Ovary (tissue), 3 donors: ENCODE results near the gene MIPEP.

Experiments
- EP300 ChIP-seq: sonication (generic); formaldehyde crosslinking; IDR thresholded peaks from one replicate; pipeline ENCODE4 v1.6.1; 2017; ENCODE audit warnings: antibody characterized with exemption
- TF ChIP-seq, protein P1 (sequence below), 3 donors: fragments of 450-650 bp in 2 of 3; fragments of 200-600 bp in 1 of 3; IDR thresholded peaks; one replicate each; pipeline versions ENCODE4 v1.5.1 to v1.8.0; 2016 to 2022; ENCODE audit warnings: antibody characterized with exemption in 3 of 3, mild to moderate bottlenecking in 1 of 3
- donor health status: DM: no; HTN: no; CAD: no.

GRCh38 chr13:23763318-23763717 is 125.9 kb downstream of the MIPEP start:
- TF ChIP-seq EP300: no peak
- TF ChIP-seq, protein P1, sequence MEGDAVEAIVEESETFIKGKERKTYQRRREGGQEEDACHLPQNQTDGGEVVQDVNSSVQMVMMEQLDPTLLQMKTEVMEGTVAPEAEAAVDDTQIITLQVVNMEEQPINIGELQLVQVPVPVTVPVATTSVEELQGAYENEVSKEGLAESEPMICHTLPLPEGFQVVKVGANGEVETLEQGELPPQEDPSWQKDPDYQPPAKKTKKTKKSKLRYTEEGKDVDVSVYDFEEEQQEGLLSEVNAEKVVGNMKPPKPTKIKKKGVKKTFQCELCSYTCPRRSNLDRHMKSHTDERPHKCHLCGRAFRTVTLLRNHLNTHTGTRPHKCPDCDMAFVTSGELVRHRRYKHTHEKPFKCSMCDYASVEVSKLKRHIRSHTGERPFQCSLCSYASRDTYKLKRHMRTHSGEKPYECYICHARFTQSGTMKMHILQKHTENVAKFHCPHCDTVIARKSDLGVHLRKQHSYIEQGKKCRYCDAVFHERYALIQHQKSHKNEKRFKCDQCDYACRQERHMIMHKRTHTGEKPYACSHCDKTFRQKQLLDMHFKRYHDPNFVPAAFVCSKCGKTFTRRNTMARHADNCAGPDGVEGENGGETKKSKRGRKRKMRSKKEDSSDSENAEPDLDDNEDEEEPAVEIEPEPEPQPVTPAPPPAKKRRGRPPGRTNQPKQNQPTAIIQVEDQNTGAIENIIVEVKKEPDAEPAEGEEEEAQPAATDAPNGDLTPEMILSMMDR (IDR thresholded peaks at IDR 0.05): no peak
